GM21447 (cell line): ENCODE results near the gene EML2.
"Not testable (repeated sequence)": the region's sequence is repeated elsewhere in the genome, so short reads cannot be mapped to it uniquely, and the experiment has no call there.

Experiments
- ATAC-seq: cut with Tn5 transposase; IDR thresholded peaks from one replicate; pipeline ENCODE4 v1.9.1; 2021; ENCODE audit not compliant: unreplicated experiment

Gene EML2

GRCh38 chr19:45638930-45639729, at the start of gene EML2:
EML2 (minus strand) TSS chr19:45639397; CDS start chr19:45639376, 21 bp downstream.
- no peak for ATAC-seq

- ATAC-seq: no peak
Observed at GRCh38 chr19:45687599-45687998, 48.4 kb upstream of the EML2 start.

- not testable (repeated sequence) for ATAC-seq
Observed at GRCh38 chr19:45685045-45685444, 45.8 kb upstream of the EML2 start.

- no peak for ATAC-seq
Observed at GRCh38 chr19:45682908-45683307, 43.7 kb upstream of the EML2 start.

- no peak for ATAC-seq
Observed at GRCh38 chr19:45682117-45682516, 42.9 kb upstream of the EML2 start.

- ATAC-seq: peak; percentile 54
Observed at GRCh38 chr19:45681391-45682015, 42.3 kb upstream of the EML2 start.

- ATAC-seq: peak; percentile 61
Observed at GRCh38 chr19:45677351-45678230, 38.4 kb upstream of the EML2 start.

GRCh38 chr19:45676851-45677263, 37.7 kb upstream of the EML2 start:
- no peak for ATAC-seq

GRCh38 chr19:45674946-45675345, 35.7 kb upstream of the EML2 start:
- ATAC-seq: no peak

GRCh38 chr19:45670670-45671453, 31.7 kb upstream of the EML2 start:
- peak; percentile 50 for ATAC-seq

GRCh38 chr19:45668342-45668871, 29.2 kb upstream of the EML2 start:
- ATAC-seq: no peak

GRCh38 chr19:45667620-45668341, 28.6 kb upstream of the EML2 start, which contains the start of gene GIPR:
GIPR (plus strand) TSS chr19:45668221; CDS start chr19:45669521, 1,300 bp downstream.
- no peak for ATAC-seq

- ATAC-seq: no peak
Observed at GRCh38 chr19:45664575-45664974, 25.4 kb upstream of the EML2 start.

GRCh38 chr19:45663800-45664199, 24.6 kb upstream of the EML2 start:
- no peak for ATAC-seq

- ATAC-seq: no peak
Observed at GRCh38 chr19:45660636-45661035, 21.4 kb upstream of the EML2 start.

GRCh38 chr19:45659096-45659729, 20.0 kb upstream of the EML2 start:
- ATAC-seq: no peak

- no peak for ATAC-seq
Observed at GRCh38 chr19:45657520-45658167, 18.4 kb upstream of the EML2 start.

GRCh38 chr19:45655073-45655472, 15.9 kb upstream of the EML2 start:
- no peak for ATAC-seq

GRCh38 chr19:45653634-45654033, 14.4 kb upstream of the EML2 start:
- ATAC-seq: no peak
